Measurements from ENCODE around the gene ADARB2. TPM values are rescaled to one million over a fixed set of nuclear protein-coding genes. Genes with fewer than 3 reads are reported as not detected.

Gene ADARB2
- total RNA-seq, 4 donors from 2014 or later: 2.3 to 3.7 (median 2.6) TPM

DNA sequence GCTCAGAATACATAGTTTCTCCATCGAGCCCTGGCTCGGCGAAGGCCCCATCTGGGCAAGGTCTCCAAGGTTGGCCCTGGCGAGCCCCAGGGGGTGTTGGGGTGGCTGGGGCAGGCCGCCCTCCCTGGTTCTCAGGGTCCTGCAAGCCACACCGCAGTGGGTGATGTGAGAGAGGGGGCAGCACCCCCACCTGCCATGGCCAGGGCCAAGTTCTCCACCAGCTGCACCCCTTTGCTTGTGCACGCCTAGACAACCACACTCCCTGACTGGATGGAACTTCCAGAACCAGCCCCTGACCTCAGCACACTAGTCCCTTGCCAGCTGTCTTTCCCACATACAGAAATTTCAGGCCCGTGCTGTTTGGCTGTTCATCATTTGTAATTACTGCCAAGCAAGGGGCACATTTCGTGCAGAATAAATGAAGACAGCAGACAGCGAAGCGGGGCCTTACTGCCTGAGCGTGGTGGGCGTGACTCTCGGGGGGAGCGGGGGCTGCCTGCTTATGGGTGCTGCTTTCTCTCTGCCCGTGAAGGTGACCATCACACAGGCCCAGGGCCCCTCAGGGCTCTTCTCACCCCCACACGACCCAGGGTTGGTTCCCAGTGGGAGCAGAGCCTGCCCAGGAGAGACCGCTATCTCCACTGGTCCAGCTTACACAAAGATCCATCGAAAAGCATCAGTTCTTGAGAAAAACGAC lies 85.9 kb downstream of the ADARB2 start:
- intact Hi-C loops (cut with DNase I): no loop called here
- H3K4me3 ChIP-seq: no peak overlapping the region
- H3K4me1 ChIP-seq: no peaks in the 10 kb centered on the region
- WGBS: 81% methylated on average over 14 of the region's 20 CpGs
- no peak overlapping the region for H3K27ac ChIP-seq (replicated peaks in 1 of 4)
- H3K9me3 ChIP-seq: no peaks in the 10 kb centered on the region
- TF ChIP-seq CTCF (IDR thresholded peaks at IDR 0.05) (no peak), EP300 (IDR thresholded peaks at IDR 0.05) (no peak), POLR2A (IDR thresholded peaks at IDR 0.05; ENCODE audit: low read depth) (no peak), POLR2AphosphoS5 (IDR thresholded peaks at IDR 0.05) (no peak)
- peaks cover 0 to 46% (median 0%) of the 10 kb centered on the region in 4 donors for H3K27me3 ChIP-seq
- DNase-seq (ENCODE audit: extremely low spot score): no peak
- no peaks in the 10 kb centered on the region for H3K36me3 ChIP-seq

GRCh38 chr10:1650542-1651269 lies 86.6 kb downstream of the ADARB2 start:
- Histone ChIP-seq H3K4me1 (no peaks in the 10 kb centered on the region), H3K4me3 (no peak overlapping the region), H3K9me3 (no peaks in the 10 kb centered on the region), H3K27ac (replicated peaks in 1 of 4) (no peak overlapping the region), H3K36me3 (no peaks in the 10 kb centered on the region), H3K27me3 (peaks cover 0 to 52% (median 0%) of the 10 kb centered on the region in 4 donors)
- DNase-seq (ENCODE audit: extremely low spot score): no peak
- 67% methylated on average over 25 of the region's 25 CpGs for WGBS
- no peak for TF ChIP-seq POLR2A (IDR thresholded peaks at IDR 0.05; ENCODE audit: low read depth)
- TF ChIP-seq CTCF (IDR thresholded peaks at IDR 0.05): no peak
- no peak for TF ChIP-seq POLR2AphosphoS5 (IDR thresholded peaks at IDR 0.05)
- TF ChIP-seq EP300 (IDR thresholded peaks at IDR 0.05): no peak
- intact Hi-C loops (cut with DNase I): no loop called here

DNA sequence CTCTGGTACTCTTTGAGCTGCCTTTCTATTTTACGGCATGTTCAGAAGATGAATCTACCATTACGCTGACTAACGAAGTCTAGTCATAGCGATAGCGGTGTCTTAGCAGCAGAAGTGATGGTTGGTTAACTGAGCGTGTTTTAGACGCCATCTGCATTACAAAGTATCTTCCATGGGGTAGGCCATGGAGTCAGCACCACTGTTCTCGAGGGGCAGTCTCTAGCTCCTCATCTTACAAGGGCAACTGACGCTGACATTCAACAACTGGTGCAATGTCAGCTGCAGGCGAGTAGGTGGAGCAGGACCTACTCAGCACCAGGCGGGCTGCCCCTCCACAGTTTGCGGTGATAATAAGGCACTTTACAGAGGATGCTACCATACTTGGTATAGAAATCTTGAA lies 88.7 kb downstream of the ADARB2 start:
- WGBS: 85% methylated on average over 12 of the region's 12 CpGs

GRCh38 chr10:1646332-1646731 lies 91.0 kb downstream of the ADARB2 start:
- Histone ChIP-seq H3K9me3 (no peaks in the 10 kb centered on the region), H3K4me3 (no peak overlapping the region), H3K4me1 (no peaks in the 10 kb centered on the region), H3K27ac (replicated peaks in 1 of 4) (no peak overlapping the region), H3K27me3 (peaks cover 0 to 52% (median 0%) of the 10 kb centered on the region in 4 donors), H3K36me3 (no peaks in the 10 kb centered on the region)
- WGBS: 74% methylated on average over 5 of the region's 5 CpGs
- intact Hi-C loops (cut with DNase I): no loop called here
- TF ChIP-seq CTCF (IDR thresholded peaks at IDR 0.05) (no peak), POLR2AphosphoS5 (IDR thresholded peaks at IDR 0.05) (no peak), POLR2A (IDR thresholded peaks at IDR 0.05; ENCODE audit: low read depth) (no peak), EP300 (IDR thresholded peaks at IDR 0.05) (no peak)
- no peak for DNase-seq (ENCODE audit: extremely low spot score)

More for the DNA sequence above, 88.7 kb downstream of the ADARB2 start:
- Histone ChIP-seq H3K4me1 (no peaks in the 10 kb centered on the region), H3K36me3 (no peaks in the 10 kb centered on the region), H3K27me3 (peaks cover 0 to 55% (median 0%) of the 10 kb centered on the region in 4 donors), H3K4me3 (no peak overlapping the region), H3K27ac (replicated peaks in 1 of 4) (no peak overlapping the region), H3K9me3 (no peaks in the 10 kb centered on the region)
- TF ChIP-seq EP300 (IDR thresholded peaks at IDR 0.05) (no peak), CTCF (IDR thresholded peaks at IDR 0.05) (no peak), POLR2A (IDR thresholded peaks at IDR 0.05; ENCODE audit: low read depth) (no peak), POLR2AphosphoS5 (IDR thresholded peaks at IDR 0.05) (no peak)
- no peak for DNase-seq (ENCODE audit: extremely low spot score)
- intact Hi-C loops (cut with DNase I): no loop called here

All from esophagus muscularis mucosa (tissue), 4 donors.